K562 (cell line): Measurements from ENCODE around the gene INPP4B. TPM values are rescaled to one million over a fixed set of nuclear protein-coding genes. Genes with fewer than 3 reads are reported as not detected.

Source experiments
- ATAC-seq: fragments of 200-7000 bp; cut with Tn5 transposase; 3 replicates; pipeline ENCODE4 v1.9.1; 2020; ENCODE audit warnings: moderate library complexity
- BruUV-seq: library from RNA; stranded (reverse); fragments of 400-500 nt; replicated peaks from 2 replicates; lab custom pipeline; 2021; lab: Mats Ljungman, UMichigan
- CTCF ChIA-PET: fragments of 300-600 bp; formaldehyde crosslinking; extraction: SDS; loops from one replicate; lab custom pipeline; 2021; ENCODE audit warnings: low intra/inter-chr PET ratio; lab: Yijun Ruan, JAX
- POLR2A ChIA-PET: fragments of 300-600, 350-650 bp; sonication (Branson Sonifier 250); formaldehyde crosslinking; extraction: SDS; loops from one replicate; lab custom pipeline; 2021; ENCODE audit warnings: antibody characterized with exemption, inconsistent platforms; lab: Yijun Ruan, JAX
- DNase-seq, 4 experiments: peaks; one replicate each; pipeline versions ENCODE4 v3.0.0 to v3.0.0-alpha.2; 2011 to 2018; ENCODE audit warnings: low spot score in 3 of 4, mixed read lengths in 3 of 4; ENCODE audit errors: extremely low read depth in 1 of 4
- FAIRE-seq: peaks from 2 replicates; lab custom pipeline; 2011; peaks lifted over from hg19 to GRCh38; lab: Jason Lieb, UNC
- H2AFZ ChIP-seq: 2 replicates; pipeline ENCODE4 v1.6.0; 2011; ENCODE audit warnings: low read depth, low read length, control low read depth, inconsistent platforms
- H3K27ac ChIP-seq: fragments of 200-600 bp; 3 replicates; pipeline ENCODE4 v1.8.0; 2011; ENCODE audit warnings: low read depth, mild to moderate bottlenecking, control low read depth, inconsistent platforms, low read length, moderate library complexity, mixed read lengths; ENCODE audit errors: extremely low read depth
- H3K27me3 ChIP-seq, 2 experiments: fragments of 300-600 bp in 1 of 2; 2 replicates in 1 of 2; 3 replicates in 1 of 2; pipeline versions ENCODE4 v1.6.0 to v1.8.0; 2011; ENCODE audit warnings: inconsistent platforms in 2 of 2, low read length in 2 of 2, mild to moderate bottlenecking in 1 of 2, mixed read lengths in 1 of 2, moderate library complexity in 1 of 2; ENCODE audit not compliant: control insufficient read depth in 2 of 2, insufficient read depth in 2 of 2
- H3K36me3 ChIP-seq: fragments of 300-600 bp; 3 replicates; pipeline ENCODE4 v1.8.0; 2011; ENCODE audit warnings: mild to moderate bottlenecking, low read length, inconsistent platforms; ENCODE audit not compliant: control insufficient read depth, insufficient read depth
- H3K4me1 ChIP-seq, 2 experiments: fragments of 200-600 bp in 1 of 2; replicated peaks in 1 of 2; 2 replicates in 1 of 2; 3 replicates in 1 of 2; pipeline versions ENCODE4 v1.5.1 to v1.8.0; 2011; ENCODE audit warnings: inconsistent platforms in 2 of 2, low read length in 2 of 2, mild to moderate bottlenecking in 1 of 2, mixed read lengths in 1 of 2, moderate library complexity in 1 of 2; ENCODE audit not compliant: control insufficient read depth in 2 of 2, insufficient read depth in 2 of 2
- H3K4me2 ChIP-seq: 2 replicates; pipeline ENCODE4 v1.6.1; 2011; ENCODE audit warnings: low read length, control low read depth, inconsistent platforms, mixed read lengths; ENCODE audit not compliant: insufficient read depth
- H3K4me3 ChIP-seq: fragments of 200-600 bp; sonication (generic), shearing (Covaris generic); 2 replicates; pipeline ENCODE4 v1.5.1; 2016; ENCODE audit warnings: control low read depth, inconsistent platforms
- H3K79me2 ChIP-seq: fragments of 200-600 bp; 3 replicates; pipeline ENCODE4 v1.8.0; 2011; ENCODE audit warnings: low read length, inconsistent platforms; ENCODE audit not compliant: control insufficient read depth, insufficient read depth
- H3K9ac ChIP-seq, 2 experiments: 2 replicates each; pipeline versions ENCODE4 v1.6.0 to v1.6.1; 2011; ENCODE audit warnings: low read depth in 2 of 2, low read length in 2 of 2, control low read depth in 1 of 2, inconsistent platforms in 1 of 2, mild to moderate bottlenecking in 1 of 2, mixed read lengths in 1 of 2; ENCODE audit not compliant: insufficient read depth in 1 of 2
- H3K9me1 ChIP-seq: one replicate; pipeline ENCODE4 v1.6.0; 2011; ENCODE audit warnings: inconsistent platforms, mild to moderate bottlenecking, low read length, moderate library complexity; ENCODE audit not compliant: control insufficient read depth, insufficient read depth
- H3K9me3 ChIP-seq: replicated peaks from 2 replicates; pipeline ENCODE4 v1.5.1; 2011; ENCODE audit warnings: low read depth, low read length, inconsistent platforms; ENCODE audit not compliant: control insufficient read depth, insufficient read depth
- H4K20me1 ChIP-seq: replicated peaks from 2 replicates; pipeline ENCODE4 v1.6.1; 2011; ENCODE audit warnings: low read length, inconsistent platforms, mixed read lengths; ENCODE audit not compliant: control insufficient read depth, insufficient read depth
- CC2D1A ChIP-seq: fragments of 450-650 bp; IDR thresholded peaks from 2 replicates; pipeline ENCODE4 v1.6.1; 2017; ENCODE audit warnings: mild to moderate bottlenecking
- GTF2A2 ChIP-seq: IDR thresholded peaks from 2 replicates; pipeline ENCODE4 v1.6.1; 2016; ENCODE audit warnings: mild to moderate bottlenecking, missing genetic modification characterization, missing compliant biosample characterization
- NFE2L1 ChIP-seq: fragments of 450-650 bp; IDR thresholded peaks from 2 replicates; pipeline ENCODE4 v1.6.1; 2016; ENCODE audit warnings: missing genetic modification characterization, low read depth, mild to moderate bottlenecking, missing compliant biosample characterization, moderate library complexity, borderline replicate concordance
- NFYB ChIP-seq: IDR thresholded peaks from 2 replicates; pipeline ENCODE4 v1.6.1; 2011; ENCODE audit warnings: mild to moderate bottlenecking, moderate library complexity; ENCODE audit not compliant: insufficient read length; ENCODE audit errors: extremely low read depth
- PHB2 ChIP-seq: fragments of 450-650 bp; IDR thresholded peaks from 2 replicates; pipeline ENCODE4 v1.6.1; 2017; ENCODE audit warnings: low read depth
- PPARD ChIP-seq: fragments of 250-450 bp; sonication (Bioruptor Pico); IDR thresholded peaks from 2 replicates; pipeline ENCODE4 v1.8.0; 2022; ENCODE audit warnings: inconsistent platforms, mild to moderate bottlenecking, moderate library complexity
- SMAD3 ChIP-seq: fragments of 450-650 bp; formaldehyde crosslinking; conservative IDR thresholded peaks from 2 replicates; pipeline ENCODE4 v1.4.0; 2020; ENCODE audit warnings: mild to moderate bottlenecking
- YY1 ChIP-seq, 3 experiments: IDR thresholded peaks; 2 replicates each; pipeline ENCODE4 v1.6.1; 2011; ENCODE audit warnings: low read length in 2 of 3, mild to moderate bottlenecking in 2 of 3, moderate library complexity in 2 of 3, borderline replicate concordance in 1 of 3, control low read depth in 1 of 3, low read depth in 1 of 3; ENCODE audit not compliant: insufficient read depth in 3 of 3, insufficient replicate concordance in 2 of 3, control insufficient read depth in 1 of 3, insufficient read length in 1 of 3; ENCODE audit errors: extremely low read depth in 1 of 3
- WGBS: fragments of 100-300 bp; shearing (Covaris generic); methylation state at CpG from one replicate; pipeline ENCODE4 v1.1.6; 2016; ENCODE audit warnings: low coverage, mixed read lengths; ENCODE audit not compliant: insufficient coverage; ENCODE audit errors: missing lambda C conversion rate; 5-methylcytosine and 5-hydroxymethylcytosine counted together
- in situ Hi-C: fragments of 300-500 bp; cut with MboI; formaldehyde crosslinking; loops from 4 replicates; pipeline ENCODE4 v1.15.0; 2018; ENCODE audit warnings: inconsistent platforms, mixed read lengths
- intact Hi-C: fragments of 100-400 bp; cut with micrococcal nuclease; formaldehyde crosslinking; loops from 2 replicates; pipeline ENCODE4 v1.14.2; 2022
- polyA plus RNA-seq, 8 experiments: library from polyadenylated mRNA; depleted of rRNA in 4 of 8; stranded (reverse) in 5 of 8; unstranded in 3 of 8; fragments of >200 nt; fragmentation: Nextera tagmentation in 2 of 8; fragmentation: Illumina TruSeq in 1 of 8; extraction: Ambion mirVana in 2 of 8; extraction: Trizol in 1 of 8; gene quantifications; 2 replicates each; pipeline versions ENCODE4 v1.2.1 to v1.2.3, GENCODE V29; 2011 to 2014; ENCODE audit warnings: inconsistent platforms in 1 of 8, missing spikeins in 1 of 8
- total RNA-seq, 7 experiments: library from RNA; depleted of rRNA in 6 of 7; stranded (reverse); fragments of >200 nt in 6 of 7; fragmentation: Illumina TruSeq in 2 of 7; extraction: Trizol in 2 of 7; gene quantifications; 2 replicates each; pipeline versions ENCODE4 v1.2.1 to v1.2.3, GENCODE V29; 2011 to 2021; ENCODE audit warnings: low replicate concordance in 1 of 7
- TF ChIP-seq, protein P1 (sequence below): sonication (generic); formaldehyde crosslinking; IDR thresholded peaks from 2 replicates; pipeline ENCODE4 v1.9.0; 2022; ENCODE audit warnings: mild to moderate bottlenecking, missing genetic modification reagents
- TF ChIP-seq, protein P2 (sequence below): sonication (generic); formaldehyde crosslinking; IDR thresholded peaks from 2 replicates; pipeline ENCODE4 v1.8.1; 2023; ENCODE audit warnings: mild to moderate bottlenecking, missing genetic modification reagents, moderate library complexity
- TF ChIP-seq, protein P3 (sequence below): sonication (generic); formaldehyde crosslinking; IDR thresholded peaks from 2 replicates; pipeline ENCODE4 v1.8.1; 2023; ENCODE audit warnings: missing genetic modification reagents, mild to moderate bottlenecking, borderline replicate concordance
- TF ChIP-seq, protein P4 (sequence below): sonication (generic); formaldehyde crosslinking; IDR thresholded peaks from 2 replicates; pipeline ENCODE4 v1.8.0; 2022; ENCODE audit warnings: mild to moderate bottlenecking, missing genetic modification reagents, borderline replicate concordance

INPP4B gene
- total and polyA plus RNA-seq, 9 of the 15 experiments (the other 6 are each of a cell fraction or from before 2014, with no cell fraction given), result 0.04 to 0.11 TPM; not detected in 7

DNA sequence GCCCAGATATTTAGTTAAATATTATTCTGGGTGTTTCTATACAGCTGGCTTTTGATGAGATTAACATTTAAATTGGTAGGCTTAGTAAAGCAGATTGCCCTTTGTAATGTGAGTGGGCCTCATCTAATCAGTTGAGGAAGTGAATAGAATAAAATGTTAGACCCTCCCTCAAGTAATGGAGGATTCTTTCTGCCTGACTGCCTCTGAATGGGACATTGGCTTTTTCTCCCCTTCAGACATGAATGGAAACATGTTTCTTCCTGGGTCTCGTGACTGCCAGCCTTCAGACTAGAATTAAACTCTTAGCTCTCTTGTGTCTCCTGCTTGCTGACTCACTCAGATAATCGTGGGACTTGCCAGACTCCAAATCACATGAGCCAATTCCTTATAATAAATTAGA is 266.7 kb downstream of the INPP4B start:
- Histone ChIP-seq H4K20me1 (no peaks in the 10 kb centered on the region), H2AFZ (no peak overlapping the region), H3K4me3 (no peak overlapping the region), H3K9me3 (no peaks in the 10 kb centered on the region), H3K27me3 (no peaks in the 10 kb centered on the region), H3K9ac (no peak overlapping the region), H3K36me3 (no peaks in the 10 kb centered on the region), H3K27ac (no peak overlapping the region), H3K4me2 (no peak overlapping the region), H3K79me2 (no peaks in the 10 kb centered on the region), H3K4me1 (no peaks in the 10 kb centered on the region), H3K9me1 (no peaks in the 10 kb centered on the region)
- ChIA-PET POLR2A (no interaction called here), CTCF (no interaction called here)
- in situ Hi-C loops, result no loop called here
- no TSS peak for BruUV-seq
- no peak for FAIRE-seq
- ATAC-seq, result no peak
- no peak for DNase-seq
- intact Hi-C loops, result no loop called here
- WGBS, result 0% methylated on average over 2 of the region's 2 CpGs
- TF ChIP-seq GTF2A2 (tag) (no peak), SMAD3 (CRISPR knock-in tag) (no peak), NFE2L1 (tag) (no peak), NFYB (no peak), YY1 (IDR thresholded peaks at IDR 0.05; ENCODE audit: borderline replicate concordance in 1 of 3, control insufficient read depth in 1 of 3, extremely low read depth in 1 of 3, insufficient read depth in 3 of 3, insufficient read length in 1 of 3, insufficient replicate concordance in 2 of 3, low read depth in 1 of 3, low read length in 2 of 3) (no peak), PHB2 (no peak), CC2D1A (no peak), PPARD (CRISPR knock-in tag) (no peak)
- TF ChIP-seq, protein P1, sequence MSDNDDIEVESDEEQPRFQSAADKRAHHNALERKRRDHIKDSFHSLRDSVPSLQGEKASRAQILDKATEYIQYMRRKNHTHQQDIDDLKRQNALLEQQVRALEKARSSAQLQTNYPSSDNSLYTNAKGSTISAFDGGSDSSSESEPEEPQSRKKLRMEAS (CRISPR knock-in tag), result no peak
- TF ChIP-seq, protein P2, sequence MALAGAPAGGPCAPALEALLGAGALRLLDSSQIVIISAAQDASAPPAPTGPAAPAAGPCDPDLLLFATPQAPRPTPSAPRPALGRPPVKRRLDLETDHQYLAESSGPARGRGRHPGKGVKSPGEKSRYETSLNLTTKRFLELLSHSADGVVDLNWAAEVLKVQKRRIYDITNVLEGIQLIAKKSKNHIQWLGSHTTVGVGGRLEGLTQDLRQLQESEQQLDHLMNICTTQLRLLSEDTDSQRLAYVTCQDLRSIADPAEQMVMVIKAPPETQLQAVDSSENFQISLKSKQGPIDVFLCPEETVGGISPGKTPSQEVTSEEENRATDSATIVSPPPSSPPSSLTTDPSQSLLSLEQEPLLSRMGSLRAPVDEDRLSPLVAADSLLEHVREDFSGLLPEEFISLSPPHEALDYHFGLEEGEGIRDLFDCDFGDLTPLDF (CRISPR knock-in tag), result no peak
- TF ChIP-seq, protein P3, sequence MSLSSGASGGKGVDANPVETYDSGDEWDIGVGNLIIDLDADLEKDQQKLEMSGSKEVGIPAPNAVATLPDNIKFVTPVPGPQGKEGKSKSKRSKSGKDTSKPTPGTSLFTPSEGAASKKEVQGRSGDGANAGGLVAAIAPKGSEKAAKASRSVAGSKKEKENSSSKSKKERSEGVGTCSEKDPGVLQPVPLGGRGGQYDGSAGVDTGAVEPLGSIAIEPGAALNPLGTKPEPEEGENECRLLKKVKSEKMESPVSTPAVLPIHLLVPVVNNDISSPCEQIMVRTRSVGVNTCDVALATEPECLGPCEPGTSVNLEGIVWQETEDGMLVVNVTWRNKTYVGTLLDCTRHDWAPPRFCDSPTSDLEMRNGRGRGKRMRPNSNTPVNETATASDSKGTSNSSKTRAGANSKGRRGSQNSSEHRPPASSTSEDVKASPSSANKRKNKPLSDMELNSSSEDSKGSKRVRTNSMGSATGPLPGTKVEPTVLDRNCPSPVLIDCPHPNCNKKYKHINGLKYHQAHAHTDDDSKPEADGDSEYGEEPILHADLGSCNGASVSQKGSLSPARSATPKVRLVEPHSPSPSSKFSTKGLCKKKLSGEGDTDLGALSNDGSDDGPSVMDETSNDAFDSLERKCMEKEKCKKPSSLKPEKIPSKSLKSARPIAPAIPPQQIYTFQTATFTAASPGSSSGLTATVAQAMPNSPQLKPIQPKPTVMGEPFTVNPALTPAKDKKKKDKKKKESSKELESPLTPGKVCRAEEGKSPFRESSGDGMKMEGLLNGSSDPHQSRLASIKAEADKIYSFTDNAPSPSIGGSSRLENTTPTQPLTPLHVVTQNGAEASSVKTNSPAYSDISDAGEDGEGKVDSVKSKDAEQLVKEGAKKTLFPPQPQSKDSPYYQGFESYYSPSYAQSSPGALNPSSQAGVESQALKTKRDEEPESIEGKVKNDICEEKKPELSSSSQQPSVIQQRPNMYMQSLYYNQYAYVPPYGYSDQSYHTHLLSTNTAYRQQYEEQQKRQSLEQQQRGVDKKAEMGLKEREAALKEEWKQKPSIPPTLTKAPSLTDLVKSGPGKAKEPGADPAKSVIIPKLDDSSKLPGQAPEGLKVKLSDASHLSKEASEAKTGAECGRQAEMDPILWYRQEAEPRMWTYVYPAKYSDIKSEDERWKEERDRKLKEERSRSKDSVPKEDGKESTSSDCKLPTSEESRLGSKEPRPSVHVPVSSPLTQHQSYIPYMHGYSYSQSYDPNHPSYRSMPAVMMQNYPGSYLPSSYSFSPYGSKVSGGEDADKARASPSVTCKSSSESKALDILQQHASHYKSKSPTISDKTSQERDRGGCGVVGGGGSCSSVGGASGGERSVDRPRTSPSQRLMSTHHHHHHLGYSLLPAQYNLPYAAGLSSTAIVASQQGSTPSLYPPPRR (CRISPR knock-in tag), result no peak
- TF ChIP-seq, protein P4, sequence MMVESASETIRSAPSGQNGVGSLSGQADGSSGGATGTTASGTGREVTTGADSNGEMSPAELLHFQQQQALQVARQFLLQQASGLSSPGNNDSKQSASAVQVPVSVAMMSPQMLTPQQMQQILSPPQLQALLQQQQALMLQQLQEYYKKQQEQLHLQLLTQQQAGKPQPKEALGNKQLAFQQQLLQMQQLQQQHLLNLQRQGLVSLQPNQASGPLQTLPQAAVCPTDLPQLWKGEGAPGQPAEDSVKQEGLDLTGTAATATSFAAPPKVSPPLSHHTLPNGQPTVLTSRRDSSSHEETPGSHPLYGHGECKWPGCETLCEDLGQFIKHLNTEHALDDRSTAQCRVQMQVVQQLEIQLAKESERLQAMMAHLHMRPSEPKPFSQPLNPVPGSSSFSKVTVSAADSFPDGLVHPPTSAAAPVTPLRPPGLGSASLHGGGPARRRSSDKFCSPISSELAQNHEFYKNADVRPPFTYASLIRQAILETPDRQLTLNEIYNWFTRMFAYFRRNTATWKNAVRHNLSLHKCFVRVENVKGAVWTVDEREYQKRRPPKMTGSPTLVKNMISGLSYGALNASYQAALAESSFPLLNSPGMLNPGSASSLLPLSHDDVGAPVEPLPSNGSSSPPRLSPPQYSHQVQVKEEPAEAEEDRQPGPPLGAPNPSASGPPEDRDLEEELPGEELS (CRISPR knock-in tag), result no peak
